GM12878 (cell line): Measurements from ENCODE around the gene TMEM94. TPM values are rescaled to one million over a fixed set of nuclear protein-coding genes. Genes with fewer than 3 reads are reported as not detected.

Experiments used
- ATAC-seq: fragments of 200-7000 bp; cut with Tn5 transposase; 3 replicates; pipeline ENCODE4 v1.9.1; 2020; ENCODE audit warnings: mild to moderate bottlenecking, moderate library complexity
- BruUV-seq: library from RNA; stranded (reverse); fragments of 400-500 nt; replicated peaks from 2 replicates; lab custom pipeline; 2021; lab: Mats Ljungman, UMichigan
- CTCF ChIA-PET: fragments of 300-600 bp; sonication (Branson Sonifier 250); formaldehyde crosslinking; extraction: SDS; loops from one replicate; lab custom pipeline; 2021; ENCODE audit warnings: inconsistent platforms; lab: Yijun Ruan, JAX
- POLR2A ChIA-PET: fragments of 350-600 bp; formaldehyde crosslinking; extraction: SDS; loops from one replicate; lab custom pipeline; 2021; ENCODE audit warnings: inconsistent platforms; lab: Charles Lee
- RAD21 ChIA-PET: fragments of 300-600 bp; sonication (Branson Sonifier 250); formaldehyde crosslinking; loops from one replicate; lab custom pipeline; 2023; ENCODE audit warnings: antibody characterized with exemption; ENCODE audit not compliant: unreplicated experiment; lab: Charles Lee
- SMC1A ChIA-PET: fragments of 300-600 bp; sonication (Branson Sonifier 250); formaldehyde crosslinking; loops from one replicate; lab custom pipeline; 2023; ENCODE audit not compliant: unreplicated experiment, uncharacterized antibody; lab: Charles Lee
- DNase-seq: peaks from one replicate; pipeline ENCODE4 v3.0.0-alpha.2; 2011; ENCODE audit warnings: low read depth, low spot score
- FAIRE-seq: peaks from 3 replicates; lab custom pipeline; 2011; peaks lifted over from hg19 to GRCh38; lab: Jason Lieb, UNC
- H2AFZ ChIP-seq: 2 replicates; pipeline ENCODE4 v1.6.0; 2011; ENCODE audit warnings: low read depth, low read length, control low read depth; ENCODE audit not compliant: control insufficient read depth
- H3K27ac ChIP-seq: 2 replicates; pipeline ENCODE4 v1.5.1; 2011; ENCODE audit warnings: control low read depth; ENCODE audit not compliant: control insufficient read depth, insufficient read depth
- H3K27me3 ChIP-seq, 2 experiments: replicated peaks in 1 of 2; 2 replicates each; pipeline versions ENCODE4 v1.6.0 to v1.6.1; 2011; ENCODE audit warnings: low read length in 1 of 2; ENCODE audit not compliant: control insufficient read depth in 2 of 2, insufficient read depth in 2 of 2
- H3K36me3 ChIP-seq, 2 experiments: 2 replicates each; pipeline ENCODE4 v1.5.1; 2011; ENCODE audit warnings: low read length in 1 of 2; ENCODE audit not compliant: control insufficient read depth in 2 of 2, insufficient read depth in 2 of 2
- H3K4me1 ChIP-seq: 2 replicates; pipeline ENCODE4 v1.6.1; 2011; ENCODE audit warnings: mild to moderate bottlenecking, low read length, moderate library complexity, mixed read lengths; ENCODE audit not compliant: control insufficient read depth, insufficient read depth
- H3K4me2 ChIP-seq: 2 replicates; pipeline ENCODE4 v1.6.0; 2011; ENCODE audit warnings: control low read depth; ENCODE audit not compliant: control insufficient read depth, insufficient read depth
- H3K4me3 ChIP-seq: fragments of 200-600 bp; sonication (generic); 2 replicates; pipeline ENCODE4 v1.5.1; 2016
- H3K79me2 ChIP-seq: 2 replicates; pipeline ENCODE4 v1.6.0; 2011; ENCODE audit warnings: low read length; ENCODE audit not compliant: control insufficient read depth, insufficient read depth
- H3K9ac ChIP-seq: 2 replicates; pipeline ENCODE4 v1.8.0; 2011; ENCODE audit warnings: low read length, control low read depth, mixed read lengths; ENCODE audit not compliant: control insufficient read depth, insufficient read depth
- H3K9me3 ChIP-seq: replicated peaks from 3 replicates; pipeline ENCODE4 v1.5.1; 2011; ENCODE audit warnings: mild to moderate bottlenecking, low read length; ENCODE audit not compliant: control insufficient read depth, insufficient read depth
- H4K20me1 ChIP-seq: 2 replicates; pipeline ENCODE4 v1.6.0; 2011; ENCODE audit not compliant: control insufficient read depth, insufficient read depth
- ATF7 ChIP-seq: fragments of 450-650 bp; IDR thresholded peaks from 2 replicates; pipeline ENCODE4 v1.6.1; 2016; ENCODE audit warnings: low read depth, mild to moderate bottlenecking
- BCLAF1 ChIP-seq: fragments of 450-650 bp; IDR thresholded peaks from 2 replicates; pipeline ENCODE4 v1.6.1; 2017; ENCODE audit warnings: antibody characterized with exemption, mild to moderate bottlenecking, moderate library complexity
- CEBPB ChIP-seq, 2 experiments: fragments of 150-350 bp in 1 of 2; IDR thresholded peaks; 2 replicates each; pipeline ENCODE4 v1.6.1; 2012 to 2014; ENCODE audit warnings: low read depth in 2 of 2, low read length in 2 of 2, borderline replicate concordance in 1 of 2, inconsistent platforms in 1 of 2
- EP300 ChIP-seq, 2 experiments: fragments of 150-350 bp in 1 of 2; IDR thresholded peaks; 2 replicates each; pipeline ENCODE4 v1.6.1; 2011 to 2012; ENCODE audit warnings: low read depth in 2 of 2, low read length in 2 of 2, borderline replicate concordance in 1 of 2, improper control_type of control experiment in 1 of 2, inconsistent platforms in 1 of 2; ENCODE audit not compliant: control insufficient read depth in 1 of 2
- MTA2 ChIP-seq: fragments of 450-650 bp; IDR thresholded peaks from 2 replicates; pipeline ENCODE4 v1.6.1; 2016; ENCODE audit warnings: low read depth, mild to moderate bottlenecking, moderate library complexity
- NFYA ChIP-seq: IDR thresholded peaks from 2 replicates; pipeline ENCODE4 v1.6.1; 2011; ENCODE audit warnings: low read depth, mild to moderate bottlenecking, low read length, improper control_type of control experiment, borderline replicate concordance
- SREBF2 ChIP-seq: IDR thresholded peaks from 2 replicates; pipeline ENCODE4 v1.6.1; 2012; ENCODE audit warnings: mild to moderate bottlenecking, low read length
- TCF7 ChIP-seq: IDR thresholded peaks from 2 replicates; pipeline ENCODE4 v1.6.1; 2014; ENCODE audit warnings: antibody characterized with exemption, borderline replicate concordance
- ZSCAN29 ChIP-seq: fragments of 450-650 bp; IDR thresholded peaks from 2 replicates; pipeline ENCODE4 v1.6.1; 2017; ENCODE audit warnings: mild to moderate bottlenecking, moderate library complexity
- ZZZ3 ChIP-seq: IDR thresholded peaks from 2 replicates; pipeline ENCODE4 v1.6.1; 2011; ENCODE audit warnings: low read depth; ENCODE audit not compliant: control insufficient read depth, insufficient read length
- WGBS: methylation state at CpG from one replicate; pipeline ENCODE4 v1.1.6; 2016; ENCODE audit warnings: low lambda C conversion rate; ENCODE audit not compliant: insufficient replicate concordance, insufficient coverage; ENCODE audit errors: missing lambda C conversion rate; 5-methylcytosine and 5-hydroxymethylcytosine counted together
- in situ Hi-C: fragments of 300-500 bp; cut with MboI; formaldehyde crosslinking; loops from 9 replicates; pipeline ENCODE4 v1.14.3; 2018; ENCODE audit warnings: mixed read lengths
- intact Hi-C: fragments of 100-400 bp; cut with micrococcal nuclease; formaldehyde crosslinking; loops from one replicate; pipeline ENCODE4 v1.14.2; 2022; ENCODE audit not compliant: unreplicated experiment
- polyA plus RNA-seq, 11 experiments: library from polyadenylated mRNA; depleted of rRNA in 4 of 11; unstranded in 6 of 11; stranded (reverse) in 5 of 11; fragments of >200 nt; fragmentation: Nextera tagmentation in 4 of 11; fragmentation: Illumina TruSeq in 1 of 11; extraction: Ambion mirVana in 4 of 11; extraction: Trizol in 1 of 11; gene quantifications; 1 replicate in 1 of 11; 2 replicates in 10 of 11; pipeline versions ENCODE4 v1.2.1 to v1.2.3, GENCODE V29; 2011 to 2016; ENCODE audit warnings: inconsistent platforms in 2 of 11, missing spikeins in 2 of 11, low read depth in 1 of 11
- total RNA-seq, 4 experiments: library from RNA; depleted of rRNA in 3 of 4; stranded (reverse); fragments of >200 nt in 3 of 4; fragmentation: Illumina TruSeq in 1 of 4; extraction: Trizol in 1 of 4; gene quantifications; 2 replicates each; pipeline versions ENCODE4 v1.2.1 to v1.2.3, GENCODE V29; 2013 to 2021
- TF ChIP-seq, protein P1 (sequence below): fragments of 450-650 bp; conservative IDR thresholded peaks from 2 replicates; pipeline ENCODE4 v1.6.1; 2017; ENCODE audit warnings: mild to moderate bottlenecking, moderate library complexity
- TF ChIP-seq, protein P2 (sequence below): fragments of 450-650 bp; formaldehyde crosslinking; IDR thresholded peaks from 2 replicates; pipeline ENCODE4 v1.4.0; 2022; ENCODE audit warnings: mild to moderate bottlenecking, moderate library complexity
- TF ChIP-seq, protein P3 (sequence below): fragments of 450-650 bp; IDR thresholded peaks from 2 replicates; pipeline ENCODE4 v1.6.1; 2018; ENCODE audit warnings: mild to moderate bottlenecking, low read depth, moderate library complexity; ENCODE audit not compliant: partially characterized antibody

Gene TMEM94
- total and polyA plus RNA-seq, 10 of the 15 experiments (the other 5 are each of a cell fraction or from before 2014, with no cell fraction given) = 0.31 to 70.7 (median 24.4) TPM

GRCh38 chr17:75496005-75496404 lies 39.6 kb downstream of the TMEM94 start:
- WGBS = 96% methylated on average over 11 of the region's 11 CpGs
- intact Hi-C loops = no loop called here
- no peaks in the 10 kb centered on the region for H4K20me1 ChIP-seq
- H3K9ac ChIP-seq = no peak overlapping the region
- no peak for ATAC-seq
- CTCF ChIA-PET = no interaction called here
- no TSS peak for BruUV-seq
- H3K4me1 ChIP-seq = no peaks in the 10 kb centered on the region
- FAIRE-seq = no peak
- no peaks in the 10 kb centered on the region for H3K79me2 ChIP-seq
- peaks cover 7 to 15% of the 10 kb centered on the region in 2 experiments; a peak in 3 of 4 replicates for H3K36me3 ChIP-seq
- H3K9me3 ChIP-seq = no peaks in the 10 kb centered on the region
- H3K27me3 ChIP-seq = no peaks in the 10 kb centered on the region
- POLR2A ChIA-PET = no interaction called here
- DNase-seq = no peak
- RAD21 ChIA-PET = no interaction called here
- H3K4me3 ChIP-seq = no peak overlapping the region
- no peak overlapping the region for H2AFZ ChIP-seq
- H3K27ac ChIP-seq = no peak overlapping the region
- in situ Hi-C loops = no loop called here
- SMC1A ChIA-PET = no interaction called here
- no peak overlapping the region for H3K4me2 ChIP-seq
- TF ChIP-seq TCF7 (no peak), ATF7 (no peak), BCLAF1 (no peak), CEBPB (IDR thresholded peaks at IDR 0.05; ENCODE audit: borderline replicate concordance in 1 of 2, low read depth in 2 of 2, low read length in 2 of 2) (no peak), EP300 (IDR thresholded peaks at IDR 0.05; ENCODE audit: borderline replicate concordance in 1 of 2, control insufficient read depth in 1 of 2, low read depth in 2 of 2, low read length in 2 of 2) (no peak), NFYA (no peak), SREBF2 (no peak), ZZZ3 (no peak), MTA2 (no peak), ZSCAN29 (no peak)
- TF ChIP-seq, protein P1, sequence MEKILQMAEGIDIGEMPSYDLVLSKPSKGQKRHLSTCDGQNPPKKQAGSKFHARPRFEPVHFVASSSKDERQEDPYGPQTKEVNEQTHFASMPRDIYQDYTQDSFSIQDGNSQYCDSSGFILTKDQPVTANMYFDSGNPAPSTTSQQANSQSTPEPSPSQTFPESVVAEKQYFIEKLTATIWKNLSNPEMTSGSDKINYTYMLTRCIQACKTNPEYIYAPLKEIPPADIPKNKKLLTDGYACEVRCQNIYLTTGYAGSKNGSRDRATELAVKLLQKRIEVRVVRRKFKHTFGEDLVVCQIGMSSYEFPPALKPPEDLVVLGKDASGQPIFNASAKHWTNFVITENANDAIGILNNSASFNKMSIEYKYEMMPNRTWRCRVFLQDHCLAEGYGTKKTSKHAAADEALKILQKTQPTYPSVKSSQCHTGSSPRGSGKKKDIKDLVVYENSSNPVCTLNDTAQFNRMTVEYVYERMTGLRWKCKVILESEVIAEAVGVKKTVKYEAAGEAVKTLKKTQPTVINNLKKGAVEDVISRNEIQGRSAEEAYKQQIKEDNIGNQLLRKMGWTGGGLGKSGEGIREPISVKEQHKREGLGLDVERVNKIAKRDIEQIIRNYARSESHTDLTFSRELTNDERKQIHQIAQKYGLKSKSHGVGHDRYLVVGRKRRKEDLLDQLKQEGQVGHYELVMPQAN = no peak
- TF ChIP-seq, protein P2, sequence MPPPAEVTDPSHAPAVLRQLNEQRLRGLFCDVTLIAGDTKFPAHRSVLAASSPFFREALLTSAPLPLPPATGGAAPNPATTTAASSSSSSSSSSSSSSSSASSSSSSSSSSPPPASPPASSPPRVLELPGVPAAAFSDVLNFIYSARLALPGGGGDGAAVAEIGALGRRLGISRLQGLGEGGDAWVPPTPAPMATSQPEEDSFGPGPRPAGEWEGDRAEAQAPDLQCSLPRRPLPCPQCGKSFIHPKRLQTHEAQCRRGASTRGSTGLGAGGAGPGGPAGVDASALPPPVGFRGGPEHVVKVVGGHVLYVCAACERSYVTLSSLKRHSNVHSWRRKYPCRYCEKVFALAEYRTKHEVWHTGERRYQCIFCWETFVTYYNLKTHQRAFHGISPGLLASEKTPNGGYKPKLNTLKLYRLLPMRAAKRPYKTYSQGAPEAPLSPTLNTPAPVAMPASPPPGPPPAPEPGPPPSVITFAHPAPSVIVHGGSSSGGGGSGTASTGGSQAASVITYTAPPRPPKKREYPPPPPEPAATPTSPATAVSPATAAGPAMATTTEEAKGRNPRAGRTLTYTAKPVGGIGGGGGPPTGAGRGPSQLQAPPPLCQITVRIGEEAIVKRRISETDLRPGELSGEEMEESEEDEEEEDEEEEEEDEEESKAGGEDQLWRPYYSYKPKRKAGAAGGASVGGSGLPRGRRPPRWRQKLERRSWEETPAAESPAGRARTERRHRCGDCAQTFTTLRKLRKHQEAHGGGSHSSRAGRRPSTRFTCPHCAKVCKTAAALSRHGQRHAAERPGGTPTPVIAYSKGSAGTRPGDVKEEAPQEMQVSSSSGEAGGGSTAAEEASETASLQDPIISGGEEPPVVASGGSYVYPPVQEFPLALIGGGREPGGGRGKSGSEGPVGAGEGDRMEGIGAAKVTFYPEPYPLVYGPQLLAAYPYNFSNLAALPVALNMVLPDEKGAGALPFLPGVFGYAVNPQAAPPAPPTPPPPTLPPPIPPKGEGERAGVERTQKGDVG = no peak
- TF ChIP-seq, protein P3, sequence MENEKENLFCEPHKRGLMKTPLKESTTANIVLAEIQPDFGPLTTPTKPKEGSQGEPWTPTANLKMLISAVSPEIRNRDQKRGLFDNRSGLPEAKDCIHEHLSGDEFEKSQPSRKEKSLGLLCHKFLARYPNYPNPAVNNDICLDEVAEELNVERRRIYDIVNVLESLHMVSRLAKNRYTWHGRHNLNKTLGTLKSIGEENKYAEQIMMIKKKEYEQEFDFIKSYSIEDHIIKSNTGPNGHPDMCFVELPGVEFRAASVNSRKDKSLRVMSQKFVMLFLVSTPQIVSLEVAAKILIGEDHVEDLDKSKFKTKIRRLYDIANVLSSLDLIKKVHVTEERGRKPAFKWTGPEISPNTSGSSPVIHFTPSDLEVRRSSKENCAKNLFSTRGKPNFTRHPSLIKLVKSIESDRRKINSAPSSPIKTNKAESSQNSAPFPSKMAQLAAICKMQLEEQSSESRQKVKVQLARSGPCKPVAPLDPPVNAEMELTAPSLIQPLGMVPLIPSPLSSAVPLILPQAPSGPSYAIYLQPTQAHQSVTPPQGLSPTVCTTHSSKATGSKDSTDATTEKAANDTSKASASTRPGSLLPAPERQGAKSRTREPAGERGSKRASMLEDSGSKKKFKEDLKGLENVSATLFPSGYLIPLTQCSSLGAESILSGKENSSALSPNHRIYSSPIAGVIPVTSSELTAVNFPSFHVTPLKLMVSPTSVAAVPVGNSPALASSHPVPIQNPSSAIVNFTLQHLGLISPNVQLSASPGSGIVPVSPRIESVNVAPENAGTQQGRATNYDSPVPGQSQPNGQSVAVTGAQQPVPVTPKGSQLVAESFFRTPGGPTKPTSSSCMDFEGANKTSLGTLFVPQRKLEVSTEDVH = no peak
